ENCODE results near the gene RABAC1. TPM values are rescaled to one million over a fixed set of nuclear protein-coding genes. Genes with fewer than 3 reads are reported as not detected.

RABAC1 gene
- total and polyA plus RNA-seq, 9 of the 15 experiments (the other 6 are each of a cell fraction or from before 2014, with no cell fraction given), result 2.4 to 28.1 (median 9.3) TPM

DNA sequence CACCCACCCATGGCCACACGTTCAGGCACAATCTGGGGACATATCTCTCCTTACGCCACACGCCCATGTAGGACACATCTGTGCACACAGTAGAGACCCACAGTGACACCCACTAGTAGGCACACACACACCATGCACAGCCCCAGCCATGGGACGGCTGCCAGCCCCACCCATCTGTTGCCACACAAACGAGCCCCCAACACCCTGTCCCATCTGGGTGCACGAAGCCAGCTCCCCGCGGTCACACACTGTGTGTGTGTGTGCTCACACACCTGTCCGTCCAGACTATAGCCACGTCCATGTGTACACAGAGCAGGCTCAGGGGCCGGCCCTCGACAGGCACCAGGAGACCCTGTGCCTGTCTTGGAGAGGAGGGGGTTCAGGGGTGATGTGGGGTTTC, 41.4 kb downstream of the RABAC1 start (continued):
- TF ChIP-seq, protein P1, sequence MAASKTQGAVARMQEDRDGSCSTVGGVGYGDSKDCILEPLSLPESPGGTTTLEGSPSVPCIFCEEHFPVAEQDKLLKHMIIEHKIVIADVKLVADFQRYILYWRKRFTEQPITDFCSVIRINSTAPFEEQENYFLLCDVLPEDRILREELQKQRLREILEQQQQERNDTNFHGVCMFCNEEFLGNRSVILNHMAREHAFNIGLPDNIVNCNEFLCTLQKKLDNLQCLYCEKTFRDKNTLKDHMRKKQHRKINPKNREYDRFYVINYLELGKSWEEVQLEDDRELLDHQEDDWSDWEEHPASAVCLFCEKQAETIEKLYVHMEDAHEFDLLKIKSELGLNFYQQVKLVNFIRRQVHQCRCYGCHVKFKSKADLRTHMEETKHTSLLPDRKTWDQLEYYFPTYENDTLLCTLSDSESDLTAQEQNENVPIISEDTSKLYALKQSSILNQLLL (CRISPR knock-in tag; IDR thresholded peaks at IDR 0.05; ENCODE audit: borderline replicate concordance), result no peak
- TF ChIP-seq SIX5 (IDR thresholded peaks at IDR 0.05; ENCODE audit: borderline replicate concordance in 1 of 2, insufficient read depth in 1 of 2, low read depth in 1 of 2, low read length in 2 of 2) (no peak), RAD21 (CRISPR knock-in tag; conservative IDR thresholded peaks at IDR 0.05 in 1 of 2, IDR thresholded peaks at IDR 0.05 in 1 of 2) (no peak), ZBTB7A (IDR thresholded peaks at IDR 0.05; ENCODE audit: borderline replicate concordance, control insufficient read depth, low read depth, low read length) (no peak), PHF21A (IDR thresholded peaks at IDR 0.05; ENCODE audit: borderline replicate concordance, low read depth) (no peak)
- TF ChIP-seq, protein P2, sequence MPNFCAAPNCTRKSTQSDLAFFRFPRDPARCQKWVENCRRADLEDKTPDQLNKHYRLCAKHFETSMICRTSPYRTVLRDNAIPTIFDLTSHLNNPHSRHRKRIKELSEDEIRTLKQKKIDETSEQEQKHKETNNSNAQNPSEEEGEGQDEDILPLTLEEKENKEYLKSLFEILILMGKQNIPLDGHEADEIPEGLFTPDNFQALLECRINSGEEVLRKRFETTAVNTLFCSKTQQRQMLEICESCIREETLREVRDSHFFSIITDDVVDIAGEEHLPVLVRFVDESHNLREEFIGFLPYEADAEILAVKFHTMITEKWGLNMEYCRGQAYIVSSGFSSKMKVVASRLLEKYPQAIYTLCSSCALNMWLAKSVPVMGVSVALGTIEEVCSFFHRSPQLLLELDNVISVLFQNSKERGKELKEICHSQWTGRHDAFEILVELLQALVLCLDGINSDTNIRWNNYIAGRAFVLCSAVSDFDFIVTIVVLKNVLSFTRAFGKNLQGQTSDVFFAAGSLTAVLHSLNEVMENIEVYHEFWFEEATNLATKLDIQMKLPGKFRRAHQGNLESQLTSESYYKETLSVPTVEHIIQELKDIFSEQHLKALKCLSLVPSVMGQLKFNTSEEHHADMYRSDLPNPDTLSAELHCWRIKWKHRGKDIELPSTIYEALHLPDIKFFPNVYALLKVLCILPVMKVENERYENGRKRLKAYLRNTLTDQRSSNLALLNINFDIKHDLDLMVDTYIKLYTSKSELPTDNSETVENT (CRISPR knock-in tag; IDR thresholded peaks at IDR 0.05), result no peak
